GM18907 (cell line): ENCODE data around the gene SLC2A2.
"Not testable (repeated sequence)": the region's sequence is repeated elsewhere in the genome, so short reads cannot be mapped to it uniquely, and the experiment has no call there.

Source experiments
- ATAC-seq: cut with Tn5 transposase; IDR thresholded peaks from one replicate; pipeline ENCODE4 v1.9.1; 2021; ENCODE audit warnings: mild to moderate bottlenecking, moderate library complexity; ENCODE audit not compliant: unreplicated experiment

The SLC2A2 gene

GRCh38 chr3:170989100-170989648, 37.3 kb downstream of the SLC2A2 start:
- ATAC-seq, result no peak

GRCh38 chr3:170988378-170988777, 38.1 kb downstream of the SLC2A2 start:
- no peak for ATAC-seq

- no peak for ATAC-seq
These were observed 41.2 kb downstream of the SLC2A2 start for GRCh38 chr3:170985304-170985703.

GRCh38 chr3:170982733-170983132, 43.8 kb downstream of the SLC2A2 start:
- peak; percentile 98 for ATAC-seq

GRCh38 chr3:170980399-170980798, 46.1 kb downstream of the SLC2A2 start:
- no peak for ATAC-seq

GRCh38 chr3:170977949-170978745, 48.4 kb downstream of the SLC2A2 start:
- ATAC-seq, result no peak

GRCh38 chr3:170976190-170976519, 50.4 kb downstream of the SLC2A2 start:
- ATAC-seq, result no peak

- no peak for ATAC-seq
These were observed 51.0 kb downstream of the SLC2A2 start for GRCh38 chr3:170975283-170976189.

- no peak for ATAC-seq
These were observed 51.6 kb downstream of the SLC2A2 start for GRCh38 chr3:170974872-170975271.

GRCh38 chr3:170972917-170973316, 53.6 kb downstream of the SLC2A2 start:
- not testable (repeated sequence) for ATAC-seq

GRCh38 chr3:170967126-170967525, 59.4 kb downstream of the SLC2A2 start:
- no peak for ATAC-seq

- ATAC-seq, result no peak
These were observed 60.0 kb downstream of the SLC2A2 start for GRCh38 chr3:170966495-170966894.

- no peak for ATAC-seq
These were observed 64.1 kb downstream of the SLC2A2 start for GRCh38 chr3:170962411-170962810.

- ATAC-seq, result no peak
These were observed 64.7 kb downstream of the SLC2A2 start for GRCh38 chr3:170961616-170962400.

- no peak for ATAC-seq
These were observed 67.1 kb downstream of the SLC2A2 start for GRCh38 chr3:170959457-170959856.

GRCh38 chr3:170956647-170957046, 69.9 kb downstream of the SLC2A2 start:
- no peak for ATAC-seq

- ATAC-seq, result no peak
These were observed 72.8 kb downstream of the SLC2A2 start for GRCh38 chr3:170953736-170954135.

- no peak for ATAC-seq
These were observed 73.3 kb downstream of the SLC2A2 start for GRCh38 chr3:170953229-170953628.

- no peak for ATAC-seq
These were observed 77.3 kb downstream of the SLC2A2 start for GRCh38 chr3:170949211-170949610.

- no peak for ATAC-seq
These were observed 79.3 kb downstream of the SLC2A2 start for GRCh38 chr3:170947018-170947769.
